AG04449 (cell line): ENCODE results near the gene CRADD.

ENCODE experiments used
- CTCF ChIA-PET: fragments of 350-600 bp; formaldehyde crosslinking; extraction: SDS; loops from one replicate; lab custom pipeline; 2021; ENCODE audit warnings: antibody characterized with exemption; lab: Yijun Ruan, JAX
- POLR2A ChIA-PET: fragments of 400-600, 350-600 bp; formaldehyde crosslinking; extraction: SDS; loops from one replicate; lab custom pipeline; 2020; ENCODE audit warnings: antibody characterized with exemption, inconsistent platforms; lab: Yijun Ruan, JAX
- DNase-seq: peaks from one replicate; pipeline ENCODE4 v3.0.0-alpha.2; 2010; ENCODE audit warnings: low read depth, low spot score
- H3K4me3 ChIP-seq: 2 replicates; pipeline ENCODE4 v1.5.1; 2011; ENCODE audit warnings: low read depth, mild to moderate bottlenecking, control low read depth, low read length
- CTCF ChIP-seq: IDR thresholded peaks from one replicate; pipeline ENCODE4 v1.5.1; 2011; ENCODE audit warnings: mild to moderate bottlenecking, moderate library complexity, low read length, control low read depth, inconsistent platforms; ENCODE audit not compliant: insufficient read depth; ENCODE audit errors: missing control alignments

CRADD gene

DNA sequence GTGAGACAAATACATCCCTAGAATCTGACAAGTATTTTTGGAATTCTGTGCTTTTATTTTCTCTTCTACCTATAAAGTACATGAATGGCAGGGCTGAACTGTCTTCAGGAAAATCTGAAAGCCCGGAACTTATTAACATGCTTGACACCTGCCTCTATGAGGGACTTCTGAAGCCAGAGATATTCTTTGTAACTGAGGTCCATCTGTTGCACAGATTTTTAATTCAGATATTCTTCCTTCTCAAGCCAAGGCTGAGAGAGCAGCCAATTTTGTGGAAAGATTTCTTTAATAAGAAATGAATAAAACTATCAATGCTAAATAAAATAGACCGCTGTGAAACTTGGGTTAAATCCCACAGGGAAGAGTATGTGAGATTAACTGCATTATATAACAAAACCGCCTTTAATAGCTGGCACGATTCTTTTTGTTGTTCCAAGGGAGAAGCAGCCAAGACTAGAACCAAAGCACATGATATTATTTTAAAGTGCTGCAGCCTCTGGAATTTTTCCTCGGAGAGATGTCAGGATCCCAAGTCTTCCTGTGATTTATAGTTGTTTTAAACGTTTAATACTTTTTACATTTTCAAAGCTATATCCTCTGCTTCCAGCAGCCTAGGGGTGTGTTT lies 148.9 kb downstream of the CRADD start:
- TF ChIP-seq CTCF: no peak
- POLR2A ChIA-PET: no interaction called here
- H3K4me3 ChIP-seq: no peak overlapping the region
- peak; percentile 31 for DNase-seq
- CTCF ChIA-PET: interaction anchor here (0.9 to 4.6 kb wide), 4 partner anchors 60 to 323 kb away, joined by 3 to 21 read pairs (median 5); no protein-coding TSS in a partner anchor

DNA sequence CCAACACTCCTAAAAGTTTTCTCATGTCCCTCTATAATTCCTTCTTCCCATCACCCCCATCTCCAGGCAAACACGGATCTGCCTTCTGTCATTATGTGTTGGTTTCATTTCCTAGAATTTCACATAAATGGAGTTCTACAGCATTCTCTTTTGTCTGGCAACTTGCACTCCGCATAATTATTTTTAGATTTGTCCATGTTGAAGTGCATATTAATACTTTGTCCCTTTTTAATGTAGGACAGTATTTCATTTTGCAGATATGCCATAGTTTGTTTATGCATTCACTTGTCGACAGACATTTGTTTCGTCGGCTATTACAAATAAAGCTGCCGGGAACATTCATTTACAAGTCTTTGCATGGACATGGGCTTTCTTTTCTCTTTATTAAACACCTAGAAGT lies 150.0 kb downstream of the CRADD start:
- no peak overlapping the region for H3K4me3 ChIP-seq
- ChIA-PET POLR2A (no interaction called here), CTCF (interaction anchor here (1.2 to 4.6 kb wide), 2 partner anchors 61 to 274 kb away, joined by 3 to 21 read pairs; no protein-coding TSS in a partner anchor)
- DNase-seq: no peak
- TF ChIP-seq CTCF: no peak

DNA sequence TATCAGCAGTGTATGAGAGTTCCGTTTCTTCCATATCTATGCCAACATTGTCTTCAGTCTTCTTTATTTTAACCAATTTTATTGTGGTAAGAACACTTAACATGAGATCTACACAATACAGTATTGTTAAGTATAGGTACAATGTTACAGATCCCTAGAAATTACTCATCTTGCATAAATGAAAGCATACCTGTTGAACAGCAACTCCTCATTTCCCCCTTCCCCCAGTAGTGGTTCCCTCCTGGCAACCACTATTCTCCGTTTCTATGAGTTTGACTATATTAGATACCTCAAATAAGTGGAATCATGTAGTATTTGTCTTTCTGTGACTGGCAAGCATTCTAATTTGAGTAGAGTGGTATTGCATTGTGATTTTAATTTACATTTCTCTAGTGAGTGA lies 150.5 kb downstream of the CRADD start:
- no peak overlapping the region for H3K4me3 ChIP-seq
- TF ChIP-seq CTCF: no peak
- ChIA-PET CTCF (interaction anchor here (1.0 to 1.8 kb wide), 4 partner anchors 61 to 273 kb away, joined by 3 to 10 read pairs (median 4); no protein-coding TSS in a partner anchor), POLR2A (no interaction called here)
- DNase-seq: no peak

GRCh38 chr12:93829016-93829415 lies 151.8 kb downstream of the CRADD start:
- ChIA-PET CTCF (interaction anchor here (1.7 to 1.8 kb wide), 2 partner anchors 246 to 272 kb away, joined by 5 to 10 read pairs; no protein-coding TSS in a partner anchor), POLR2A (no interaction called here)
- no peak overlapping the region for H3K4me3 ChIP-seq
- TF ChIP-seq CTCF: no peak
- no peak for DNase-seq

DNA sequence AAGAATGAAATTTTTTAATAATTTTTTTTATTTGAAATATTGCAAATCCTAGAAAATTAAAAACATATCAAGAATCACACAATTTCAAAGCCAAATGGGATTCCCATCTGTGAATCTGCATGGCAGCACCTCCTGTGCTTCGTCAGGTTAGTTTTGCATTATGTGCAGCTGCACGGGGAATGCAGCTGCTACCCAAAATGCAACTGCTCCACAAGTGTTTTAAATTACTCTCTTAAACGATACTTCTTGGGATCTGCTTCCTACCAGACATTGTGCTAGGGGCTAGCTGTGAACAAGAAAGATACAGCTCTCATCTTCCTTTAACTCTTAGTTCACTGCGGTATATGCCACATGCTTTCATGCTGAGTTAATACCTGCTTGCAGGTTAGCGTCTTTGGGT lies 154.2 kb downstream of the CRADD start:
- TF ChIP-seq CTCF: no peak
- POLR2A ChIA-PET: no interaction called here
- CTCF ChIA-PET: no interaction called here
- no peak for DNase-seq
- no peak overlapping the region for H3K4me3 ChIP-seq

DNA sequence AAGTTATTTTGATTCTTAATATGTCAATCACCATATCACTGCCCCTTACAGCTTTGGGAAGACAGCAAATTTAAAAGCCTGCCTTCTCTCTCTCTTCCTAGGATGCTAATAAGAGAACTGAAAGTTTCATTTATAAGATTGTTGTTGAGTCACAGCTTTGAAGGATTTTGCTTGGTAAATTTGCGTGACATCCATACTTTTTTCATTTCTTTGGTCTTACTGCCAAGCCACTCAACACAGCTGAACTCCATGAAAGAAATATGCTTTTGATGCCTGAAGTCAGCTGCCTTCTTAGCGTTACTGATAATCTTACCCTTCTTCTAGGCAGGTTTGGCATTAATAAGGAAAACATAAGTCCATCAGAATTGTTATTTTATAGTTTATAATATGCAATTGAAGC lies 155.0 kb downstream of the CRADD start:
- no peak overlapping the region for H3K4me3 ChIP-seq
- DNase-seq: no peak
- CTCF ChIA-PET: interaction anchor here (0.6 to 0.9 kb wide), 2 partner anchors 264 to 270 kb away, joined by 3 read pairs; no protein-coding TSS in a partner anchor
- no peak for TF ChIP-seq CTCF
- POLR2A ChIA-PET: no interaction called here
